NT2/D1 (cell line): ENCODE data around the gene TMEM125.

ENCODE experiments used
- SUZ12 ChIP-seq: IDR thresholded peaks from 2 replicates; pipeline ENCODE4 v1.6.1; 2011; ENCODE audit not compliant: insufficient read length, insufficient read depth; ENCODE audit errors: extremely low read depth
- YY1 ChIP-seq: IDR thresholded peaks from 2 replicates; pipeline ENCODE4 v1.6.1; 2011; ENCODE audit not compliant: insufficient read length, insufficient read depth
- ZNF274 ChIP-seq: IDR thresholded peaks from 2 replicates; pipeline ENCODE4 v1.6.1; 2011; ENCODE audit warnings: mild to moderate bottlenecking, low read depth, low read length

GRCh38 chr1:43304771-43305300 lies 35.1 kb downstream of the TMEM125 start:
- TF ChIP-seq YY1: no peak
- no peak for TF ChIP-seq ZNF274
- TF ChIP-seq SUZ12: no peak
